ENCODE measurements around the gene ABHD14A.

Gene ABHD14A

DNA sequence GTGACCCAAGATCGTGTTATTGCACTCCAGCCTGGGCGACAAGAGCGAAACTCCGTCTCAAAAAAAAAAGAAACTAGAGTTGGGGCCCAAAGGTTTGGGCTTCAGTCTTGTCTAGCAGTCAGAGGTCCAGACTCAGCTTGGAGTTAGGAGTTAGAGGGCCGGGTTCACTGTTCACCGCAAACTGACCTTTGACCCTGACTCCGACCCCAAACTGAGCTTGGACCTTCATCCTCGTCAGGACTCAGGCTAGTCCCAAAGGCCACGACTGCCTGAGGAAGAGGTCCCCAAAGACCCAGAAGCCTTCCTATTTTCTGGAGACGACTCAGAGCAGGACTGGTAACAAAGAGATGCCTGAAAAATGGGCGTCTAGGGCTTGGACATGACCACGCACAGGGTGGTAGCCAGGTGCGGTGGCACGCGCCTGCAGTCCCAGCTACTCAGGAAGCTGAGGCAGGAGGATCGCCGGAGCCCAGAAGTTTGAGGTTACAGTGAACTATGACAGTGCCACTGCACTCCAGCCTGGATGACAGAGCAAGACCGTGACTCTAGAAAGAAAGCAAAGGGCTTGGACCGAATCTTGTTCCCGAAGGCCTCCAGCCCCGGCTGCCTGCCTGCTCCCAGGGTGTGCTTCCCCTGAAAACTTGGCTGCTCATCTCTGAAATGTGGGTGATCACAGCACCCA lies 43.6 kb downstream of the ABHD14A start:
- Histone ChIP-seq H3K9ac (ENCODE audit: low read length) (no peak overlapping the region), H3K27me3 (ENCODE audit: control insufficient read depth in 1 of 2, insufficient read depth in 1 of 2, low read length in 2 of 2) (no peaks in the 10 kb centered on the region), H2BK15ac (ENCODE audit: low read depth, poor library complexity, severe bottlenecking) (no peak overlapping the region), H3K14ac (ENCODE audit: low read length in 2 of 2) (no peak overlapping the region), H2AK5ac (ENCODE audit: low read length, severe bottlenecking) (no peak overlapping the region), H3K4ac (ENCODE audit: low read depth in 1 of 2, low read length in 2 of 2) (no peak overlapping the region), H4K91ac (ENCODE audit: low read length) (no peak overlapping the region), H2BK120ac (ENCODE audit: low read depth, low read length) (no peak overlapping the region), H3K4me1 (ENCODE audit: control insufficient read depth, insufficient read depth, low read depth, low read length) (peaks cover 11% of the 10 kb centered on the region), H3K4me3 (ENCODE audit: insufficient read depth in 1 of 2, low read depth in 1 of 2, low read length in 2 of 2) (no peak overlapping the region), H2BK12ac (ENCODE audit: low read length in 2 of 2) (no peak overlapping the region), H4K8ac (ENCODE audit: low read length) (no peak overlapping the region), H2BK5ac (ENCODE audit: low read depth, low read length, poor library complexity, severe bottlenecking) (no peak overlapping the region), H3K79me1 (replicated peaks; ENCODE audit: low read length, poor library complexity, severe bottlenecking) (no peaks in the 10 kb centered on the region), H3K23ac (ENCODE audit: low read length in 2 of 2) (no peak overlapping the region), H3K36me3 (ENCODE audit: control insufficient read depth in 1 of 2, insufficient read depth in 2 of 2, low read depth in 1 of 2, low read length in 2 of 2) (no peaks in the 10 kb centered on the region), H3K18ac (ENCODE audit: low read depth in 1 of 2, low read length in 2 of 2) (no peak overlapping the region), H3K9me3 (ENCODE audit: control insufficient read depth, low read length) (no peaks in the 10 kb centered on the region), H3K4me2 (ENCODE audit: low read length, poor library complexity, severe bottlenecking) (no peak overlapping the region), H2AFZ (ENCODE audit: low read depth, low read length) (no peak overlapping the region), H3K27ac (ENCODE audit: low read length, poor library complexity, severe bottlenecking) (no peak overlapping the region)
- no peak for DNase-seq
- 92% methylated on average over 21 of the region's 21 CpGs for WGBS

DNA sequence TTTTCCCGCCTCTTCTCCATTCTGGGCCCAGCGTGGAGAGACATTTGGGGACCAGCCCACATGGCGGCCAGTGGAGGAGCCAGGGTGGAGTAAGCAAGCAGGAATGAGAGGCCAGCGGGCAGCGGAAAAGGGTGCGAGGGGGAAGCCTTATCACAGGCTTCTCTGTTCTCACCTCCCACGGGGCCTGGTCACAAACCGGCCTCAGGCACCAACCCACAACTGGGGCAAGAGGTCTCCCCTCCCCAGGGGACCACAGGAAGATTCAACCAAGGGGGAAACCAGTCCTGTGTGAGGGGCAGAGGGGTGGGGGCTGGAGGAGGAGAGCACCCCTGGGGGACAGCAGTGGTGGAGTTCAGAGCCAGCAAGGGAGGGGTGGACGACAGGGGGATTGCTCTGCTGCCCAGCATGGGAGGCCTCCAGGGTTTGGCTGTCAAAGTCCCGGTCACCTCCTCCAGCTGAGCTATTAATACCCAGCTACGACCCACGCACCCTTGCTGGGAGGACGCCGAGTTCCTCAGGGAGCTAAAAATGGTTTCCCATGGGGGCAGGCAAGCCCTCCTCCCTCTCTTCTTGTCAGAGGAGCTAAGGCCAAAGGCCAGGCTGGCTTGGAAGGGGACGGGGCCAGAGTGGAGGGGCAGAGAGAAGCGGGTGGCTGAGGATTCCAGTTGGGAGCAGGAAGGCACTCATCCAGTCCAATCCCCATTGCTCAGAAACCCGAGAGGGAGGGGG lies 44.7 kb downstream of the ABHD14A start:
- no peak overlapping the region for H3K4me3 ChIP-seq (ENCODE audit: insufficient read depth in 1 of 2, low read depth in 1 of 2, low read length in 2 of 2)
- H2BK120ac ChIP-seq (ENCODE audit: low read depth, low read length), result no peak overlapping the region
- H3K18ac ChIP-seq (ENCODE audit: low read depth in 1 of 2, low read length in 2 of 2), result no peak overlapping the region
- H3K79me1 ChIP-seq (replicated peaks; ENCODE audit: low read length, poor library complexity, severe bottlenecking), result no peaks in the 10 kb centered on the region
- no peak overlapping the region for H2BK5ac ChIP-seq (ENCODE audit: low read depth, low read length, poor library complexity, severe bottlenecking)
- no peak overlapping the region for H2AFZ ChIP-seq (ENCODE audit: low read depth, low read length)
- no peaks in the 10 kb centered on the region for H3K9me3 ChIP-seq (ENCODE audit: control insufficient read depth, low read length)
- no peak overlapping the region for H3K4ac ChIP-seq (ENCODE audit: low read depth in 1 of 2, low read length in 2 of 2)
- no peak overlapping the region for H4K91ac ChIP-seq (ENCODE audit: low read length)
- H2AK5ac ChIP-seq (ENCODE audit: low read length, severe bottlenecking), result no peak overlapping the region
- H3K27me3 ChIP-seq (ENCODE audit: control insufficient read depth in 1 of 2, insufficient read depth in 1 of 2, low read length in 2 of 2), result no peaks in the 10 kb centered on the region
- 82% methylated on average over 17 of the region's 17 CpGs for WGBS
- H3K4me2 ChIP-seq (ENCODE audit: low read length, poor library complexity, severe bottlenecking), result no peak overlapping the region
- H3K23ac ChIP-seq (ENCODE audit: low read length in 2 of 2), result no peak overlapping the region
- H3K4me1 ChIP-seq (ENCODE audit: control insufficient read depth, insufficient read depth, low read depth, low read length), result peaks cover 11% of the 10 kb centered on the region
- no peak overlapping the region for H3K27ac ChIP-seq (ENCODE audit: low read length, poor library complexity, severe bottlenecking)
- no peaks in the 10 kb centered on the region for H3K36me3 ChIP-seq (ENCODE audit: control insufficient read depth in 1 of 2, insufficient read depth in 2 of 2, low read depth in 1 of 2, low read length in 2 of 2)
- DNase-seq, result no peak
- H2BK12ac ChIP-seq (ENCODE audit: low read length in 2 of 2), result no peak overlapping the region
- no peak overlapping the region for H3K9ac ChIP-seq (ENCODE audit: low read length)
- H2BK15ac ChIP-seq (ENCODE audit: low read depth, poor library complexity, severe bottlenecking), result no peak overlapping the region
- H4K8ac ChIP-seq (ENCODE audit: low read length), result peak overlapping the region; percentile 19
- no peak overlapping the region for H3K14ac ChIP-seq (ENCODE audit: low read length in 2 of 2)

DNA sequence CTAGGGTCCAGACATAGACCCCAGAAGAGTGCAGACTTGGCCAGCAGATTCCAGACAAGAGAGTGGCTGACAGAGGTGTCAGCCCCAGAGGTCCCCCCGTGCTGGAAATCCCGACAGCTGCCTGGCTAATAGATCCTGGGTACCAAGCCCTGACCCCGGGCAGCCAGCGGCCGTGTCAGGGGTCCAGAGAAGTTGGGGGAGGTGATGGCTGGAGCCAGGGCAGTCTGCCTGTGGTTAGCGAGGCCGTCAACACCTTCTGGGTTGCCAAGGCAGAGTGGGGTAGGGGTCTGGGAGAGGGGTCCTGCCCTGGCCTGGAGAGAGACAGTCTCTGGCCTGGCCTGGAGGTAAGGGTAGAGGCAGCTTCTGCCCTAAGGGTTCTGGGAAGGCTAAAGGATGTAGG lies 45.9 kb downstream of the ABHD14A start:
- Histone ChIP-seq H3K4ac (ENCODE audit: low read depth in 1 of 2, low read length in 2 of 2) (peak overlapping the region in 1 of 2 experiments; percentile 13), H2BK15ac (ENCODE audit: low read depth, poor library complexity, severe bottlenecking) (no peak overlapping the region), H3K9ac (ENCODE audit: low read length) (no peak overlapping the region), H2AK5ac (ENCODE audit: low read length, severe bottlenecking) (no peak overlapping the region), H4K91ac (ENCODE audit: low read length) (peak overlapping the region; percentile 52), H4K8ac (ENCODE audit: low read length) (no peak overlapping the region), H3K36me3 (ENCODE audit: control insufficient read depth in 1 of 2, insufficient read depth in 2 of 2, low read depth in 1 of 2, low read length in 2 of 2) (no peaks in the 10 kb centered on the region), H3K23ac (ENCODE audit: low read length in 2 of 2) (no peak overlapping the region), H3K9me3 (ENCODE audit: control insufficient read depth, low read length) (no peaks in the 10 kb centered on the region), H3K79me1 (replicated peaks; ENCODE audit: low read length, poor library complexity, severe bottlenecking) (no peaks in the 10 kb centered on the region), H3K18ac (ENCODE audit: low read depth in 1 of 2, low read length in 2 of 2) (no peak overlapping the region), H2AFZ (ENCODE audit: low read depth, low read length) (no peak overlapping the region), H3K4me3 (ENCODE audit: insufficient read depth in 1 of 2, low read depth in 1 of 2, low read length in 2 of 2) (no peak overlapping the region), H3K14ac (ENCODE audit: low read length in 2 of 2) (no peak overlapping the region), H3K27me3 (ENCODE audit: control insufficient read depth in 1 of 2, insufficient read depth in 1 of 2, low read length in 2 of 2) (no peaks in the 10 kb centered on the region), H2BK120ac (ENCODE audit: low read depth, low read length) (no peak overlapping the region), H3K4me2 (ENCODE audit: low read length, poor library complexity, severe bottlenecking) (no peak overlapping the region), H2BK12ac (ENCODE audit: low read length in 2 of 2) (no peak overlapping the region), H3K4me1 (ENCODE audit: control insufficient read depth, insufficient read depth, low read depth, low read length) (peaks cover 14% of the 10 kb centered on the region), H2BK5ac (ENCODE audit: low read depth, low read length, poor library complexity, severe bottlenecking) (no peak overlapping the region), H3K27ac (ENCODE audit: low read length, poor library complexity, severe bottlenecking) (no peak overlapping the region)
- no peak for DNase-seq
- whole genome bisulfite sequencing, result 92% methylated on average over 7 of the region's 7 CpGs

DNA sequence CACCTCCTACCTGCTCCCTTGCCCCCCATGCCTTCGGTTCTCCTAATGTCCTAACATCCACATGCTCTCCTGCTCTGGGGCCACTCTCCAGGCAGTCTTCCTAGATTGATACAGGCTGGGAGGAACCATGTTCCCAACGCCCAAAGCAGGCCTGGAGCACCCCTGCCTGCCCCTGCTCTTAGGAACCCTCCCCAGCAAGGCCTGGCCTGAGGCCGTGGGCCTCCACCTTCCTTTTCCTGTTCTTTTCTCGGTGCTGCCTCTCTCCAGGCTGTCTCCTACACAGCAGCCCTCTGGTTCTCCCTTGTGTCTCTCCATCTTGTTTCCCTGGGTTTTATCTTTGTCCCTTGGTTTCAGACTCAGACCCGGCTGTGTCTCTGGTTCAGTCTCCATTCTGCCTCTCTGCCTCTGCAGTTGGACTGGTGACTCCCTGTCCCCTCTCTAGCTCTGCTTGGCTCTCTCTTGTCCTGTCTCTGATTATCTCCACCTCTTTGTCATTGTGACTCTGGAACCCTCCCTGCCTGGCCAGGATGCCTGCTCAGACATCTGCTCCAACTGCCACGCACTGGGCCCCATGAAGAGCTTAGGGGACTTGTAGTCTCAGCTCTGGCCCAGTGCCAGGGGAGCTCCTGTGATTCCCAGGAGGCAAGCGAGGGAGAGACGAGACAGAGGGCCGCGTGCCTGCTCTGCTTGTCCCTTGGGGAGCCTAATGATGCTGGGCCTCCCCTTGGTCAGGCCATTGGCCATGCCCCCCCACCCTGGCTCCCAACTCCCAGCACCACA lies 46.8 kb downstream of the ABHD14A start:
- Histone ChIP-seq H4K8ac (ENCODE audit: low read length) (no peak overlapping the region), H3K18ac (ENCODE audit: low read depth in 1 of 2, low read length in 2 of 2) (peak overlapping the region in 1 of 2 experiments; percentile 21), H3K23ac (ENCODE audit: low read length in 2 of 2) (no peak overlapping the region), H2BK12ac (ENCODE audit: low read length in 2 of 2) (no peak overlapping the region), H4K91ac (ENCODE audit: low read length) (peak overlapping the region; percentile 3), H3K4ac (ENCODE audit: low read depth in 1 of 2, low read length in 2 of 2) (no peak overlapping the region), H3K14ac (ENCODE audit: low read length in 2 of 2) (no peak overlapping the region), H2BK15ac (ENCODE audit: low read depth, poor library complexity, severe bottlenecking) (no peak overlapping the region), H2BK5ac (ENCODE audit: low read depth, low read length, poor library complexity, severe bottlenecking) (no peak overlapping the region), H3K9me3 (ENCODE audit: control insufficient read depth, low read length) (no peaks in the 10 kb centered on the region), H3K9ac (ENCODE audit: low read length) (no peak overlapping the region), H2BK120ac (ENCODE audit: low read depth, low read length) (no peak overlapping the region), H3K79me1 (replicated peaks; ENCODE audit: low read length, poor library complexity, severe bottlenecking) (no peaks in the 10 kb centered on the region), H3K27ac (ENCODE audit: low read length, poor library complexity, severe bottlenecking) (no peak overlapping the region), H3K4me3 (ENCODE audit: insufficient read depth in 1 of 2, low read depth in 1 of 2, low read length in 2 of 2) (no peak overlapping the region), H3K27me3 (ENCODE audit: control insufficient read depth in 1 of 2, insufficient read depth in 1 of 2, low read length in 2 of 2) (no peaks in the 10 kb centered on the region), H2AK5ac (ENCODE audit: low read length, severe bottlenecking) (no peak overlapping the region), H3K4me2 (ENCODE audit: low read length, poor library complexity, severe bottlenecking) (no peak overlapping the region), H3K4me1 (ENCODE audit: control insufficient read depth, insufficient read depth, low read depth, low read length) (peaks cover 14% of the 10 kb centered on the region), H2AFZ (ENCODE audit: low read depth, low read length) (no peak overlapping the region), H3K36me3 (ENCODE audit: control insufficient read depth in 1 of 2, insufficient read depth in 2 of 2, low read depth in 1 of 2, low read length in 2 of 2) (no peaks in the 10 kb centered on the region)
- 85% methylated on average over 10 of the region's 10 CpGs for WGBS
- DNase-seq, result peak; percentile 9

All from mesenchymal stem cell (in vitro differentiated cells and primary cell).